GM23338 (cell line): ENCODE measurements around the gene MAN1C1. TPM values are rescaled to one million over a fixed set of nuclear protein-coding genes. Genes with fewer than 3 reads are reported as not detected.

Source experiments
- ATAC-seq: fragments of 200-7000 bp; cut with Tn5 transposase; 3 replicates; pipeline ENCODE4 v1.9.1; 2020
- DNase-seq: peaks from one replicate; pipeline ENCODE4 v3.0.0-alpha.2; 2015; ENCODE audit warnings: low spot score
- H2AFZ ChIP-seq: fragments of 200-600 bp; sonication (generic); 2 replicates; pipeline ENCODE4 v1.8.0; 2016; ENCODE audit warnings: antibody characterized with exemption, mild to moderate bottlenecking, moderate library complexity
- H3F3A ChIP-seq: fragments of 200-600 bp; sonication (generic); replicated peaks from 2 replicates; pipeline ENCODE4 v1.8.0; 2017; ENCODE audit warnings: antibody characterized with exemption, mixed run types, low read depth
- H3K27ac ChIP-seq: fragments of 200-600 bp; sonication (generic); 2 replicates; pipeline ENCODE4 v1.6.1; 2016; ENCODE audit warnings: low read depth
- H3K27me3 ChIP-seq: fragments of 200-600 bp; sonication (generic); 2 replicates; pipeline ENCODE4 v1.8.0; 2016; ENCODE audit warnings: mild to moderate bottlenecking, mixed run types, moderate library complexity; ENCODE audit not compliant: insufficient read depth
- H3K36me3 ChIP-seq: fragments of 200-600 bp; sonication (generic); 2 replicates; pipeline ENCODE4 v1.8.0; 2016; ENCODE audit warnings: mild to moderate bottlenecking; ENCODE audit not compliant: insufficient read depth
- H3K4me1 ChIP-seq: fragments of 200-600 bp; sonication (generic); 2 replicates; pipeline ENCODE4 v1.8.0; 2016; ENCODE audit warnings: mild to moderate bottlenecking, moderate library complexity; ENCODE audit not compliant: insufficient read depth
- H3K4me2 ChIP-seq: fragments of 200-600 bp; sonication (generic); 2 replicates; pipeline ENCODE4 v1.7.1; 2017; ENCODE audit warnings: mixed run types
- H3K4me3 ChIP-seq: fragments of 200-600 bp; sonication (generic); 2 replicates; pipeline ENCODE4 v1.6.1; 2016; ENCODE audit warnings: mixed run types
- H3K79me2 ChIP-seq: fragments of 200-600 bp; sonication (generic); replicated peaks from 2 replicates; pipeline ENCODE4 v1.8.0; 2017; ENCODE audit warnings: mild to moderate bottlenecking; ENCODE audit not compliant: insufficient read depth
- H3K9me2 ChIP-seq: fragments of 200-600 bp; sonication (generic); 2 replicates; pipeline ENCODE4 v1.8.0; 2017; ENCODE audit not compliant: insufficient read depth
- H4K20me1 ChIP-seq: fragments of 200-600 bp; sonication (generic); replicated peaks from 2 replicates; pipeline ENCODE4 v1.8.0; 2017; ENCODE audit warnings: mild to moderate bottlenecking; ENCODE audit not compliant: insufficient read depth
- H3K27ac Mint-ChIP-seq: 2 replicates; pipeline ENCODE4 v1.8.0; 2020; ENCODE audit warnings: inconsistent platforms, mild to moderate bottlenecking, moderate library complexity, mixed read lengths
- H3K27me3 Mint-ChIP-seq: 3 replicates; pipeline ENCODE4 v1.8.0; 2022; ENCODE audit warnings: low read depth, mild to moderate bottlenecking, moderate library complexity, mixed read lengths, inconsistent platforms; ENCODE audit not compliant: insufficient read depth, poor library complexity
- H3K36me3 Mint-ChIP-seq: 3 replicates; pipeline ENCODE4 v1.8.0; 2021; ENCODE audit warnings: low read depth, mild to moderate bottlenecking, inconsistent platforms, moderate library complexity, mixed read lengths
- H3K4me1 Mint-ChIP-seq: 3 replicates; pipeline ENCODE4 v1.8.0; 2020; ENCODE audit warnings: mild to moderate bottlenecking, inconsistent platforms, mixed read lengths
- H3K4me3 Mint-ChIP-seq: 3 replicates; pipeline ENCODE4 v1.8.0; 2021; ENCODE audit warnings: moderate library complexity, mild to moderate bottlenecking, inconsistent platforms, mixed read lengths
- H3K9me3 Mint-ChIP-seq: 3 replicates; pipeline ENCODE4 v1.8.0; 2020; ENCODE audit warnings: moderate library complexity, mild to moderate bottlenecking, inconsistent platforms, mixed read lengths
- CREB1 ChIP-seq: fragments of 250-450 bp; sonication (Bioruptor Pico); IDR thresholded peaks from 2 replicates; pipeline ENCODE4 v1.5.0; 2020; ENCODE audit warnings: low read depth, mild to moderate bottlenecking, moderate library complexity
- CTCF ChIP-seq, 2 experiments: fragments of 200-600 bp in 1 of 2; sonication (generic) in 1 of 2; conservative IDR thresholded peaks; 2 replicates each; pipeline versions ENCODE4 v1.5.1 to v1.6.1; 2016 to 2017; ENCODE audit warnings: antibody characterized with exemption in 2 of 2, low read depth in 2 of 2, mild to moderate bottlenecking in 2 of 2, moderate library complexity in 1 of 2
- ETS1 ChIP-seq: IDR thresholded peaks from 2 replicates; pipeline ENCODE4 v1.6.1; 2016; ENCODE audit warnings: antibody characterized with exemption
- EZH2phosphoT487 ChIP-seq: fragments of 200-600 bp; sonication (generic); IDR thresholded peaks from one replicate; pipeline ENCODE4 v1.8.1; 2018; ENCODE audit warnings: antibody characterized with exemption; ENCODE audit not compliant: unreplicated experiment
- JUNB ChIP-seq: IDR thresholded peaks from one replicate; pipeline ENCODE4 v1.6.1; 2016; ENCODE audit warnings: antibody characterized with exemption; ENCODE audit not compliant: unreplicated experiment
- NANOG ChIP-seq: IDR thresholded peaks from 2 replicates; pipeline ENCODE4 v1.6.1; 2016; ENCODE audit warnings: antibody characterized with exemption, borderline replicate concordance
- POLR2AphosphoS5 ChIP-seq: IDR thresholded peaks from 2 replicates; pipeline ENCODE4 v1.6.1; 2016; ENCODE audit warnings: antibody characterized with exemption, low read depth
- REST ChIP-seq: IDR thresholded peaks from one replicate; pipeline ENCODE4 v1.6.1; 2018; ENCODE audit warnings: antibody characterized with exemption; ENCODE audit not compliant: unreplicated experiment
- STAT1 ChIP-seq: IDR thresholded peaks from one replicate; pipeline ENCODE4 v1.6.1; 2016; ENCODE audit warnings: antibody characterized with exemption; ENCODE audit not compliant: unreplicated experiment
- ZNF114 ChIP-seq: fragments of 250-450 bp; sonication (Bioruptor Pico); IDR thresholded peaks from 2 replicates; pipeline ENCODE4 v1.5.0; 2020; ENCODE audit warnings: mild to moderate bottlenecking, moderate library complexity
- ZNF331 ChIP-seq: fragments of 250-450 bp; sonication (Bioruptor Pico); IDR thresholded peaks from 2 replicates; pipeline ENCODE4 v1.5.0; 2020; ENCODE audit warnings: low read depth, mild to moderate bottlenecking, moderate library complexity
- ZNF462 ChIP-seq: fragments of 250-450 bp; sonication (Bioruptor Pico); IDR thresholded peaks from 2 replicates; pipeline ENCODE4 v1.5.0; 2020; ENCODE audit warnings: mild to moderate bottlenecking, moderate library complexity
- polyA plus RNA-seq: library from polyadenylated mRNA; unstranded; fragments of >200 nt; fragmentation: Nextera tagmentation; extraction: Ambion mirVana; gene quantifications from 2 replicates; pipeline ENCODE4 v1.2.1, GENCODE V29; 2016
- total RNA-seq: library from RNA; depleted of rRNA; stranded (reverse); fragments of >200 nt; shearing (Covaris generic); gene quantifications from 2 replicates; pipeline ENCODE4 v1.2.3, GENCODE V29; 2014

MAN1C1 gene
- total and polyA plus RNA-seq, 2 experiments from 2014 or later = 5.4 to 13.6 TPM

GRCh38 chr1:25833158-25833557 lies 216.6 kb downstream of the MAN1C1 start:
- H3K4me2 ChIP-seq = no peak overlapping the region
- no peaks in the 10 kb centered on the region for H3K4me1 ChIP-seq
- DNase-seq (no peak), ATAC-seq (no peak)
- no peaks in the 10 kb centered on the region for H3K27me3 ChIP-seq
- H3K27me3 Mint-ChIP-seq = no peaks in the 10 kb centered on the region
- H4K20me1 ChIP-seq = peaks cover 37% of the 10 kb centered on the region
- H2AFZ ChIP-seq = no peak overlapping the region
- H3K4me1 Mint-ChIP-seq = peaks cover 3% of the 10 kb centered on the region; the same call in 1 of the 3 replicates
- H3K9me2 ChIP-seq = no peaks in the 10 kb centered on the region
- H3K79me2 ChIP-seq = 0 out of 2 replicates have a peak, but pooled peaks cover 12% of the 10 kb centered on the region
- H3K9me3 Mint-ChIP-seq = no peaks in the 10 kb centered on the region
- H3K27ac Mint-ChIP-seq = no peak overlapping the region
- peaks cover 69% of the 10 kb centered on the region for H3K36me3 ChIP-seq
- H3F3A ChIP-seq = no peaks in the 10 kb centered on the region; the same call in 1 of the 2 replicates
- H3K36me3 Mint-ChIP-seq = peaks cover 74% of the 10 kb centered on the region
- H3K4me3 Mint-ChIP-seq = no peak overlapping the region
- TF ChIP-seq ZNF331 = no peak
- no peak for TF ChIP-seq CREB1 (CRISPR knock-in tag)
- TF ChIP-seq ETS1 = no peak
- no peak for TF ChIP-seq EZH2phosphoT487
- TF ChIP-seq CTCF (conservative IDR thresholded peaks at IDR 0.05; ENCODE audit: low read depth in 2 of 2) = no peak
- TF ChIP-seq JUNB = no peak
- no peak for TF ChIP-seq STAT1
- TF ChIP-seq NANOG = no peak
- no peak for TF ChIP-seq ZNF462 (CRISPR knock-in tag)
- TF ChIP-seq ZNF114 (CRISPR knock-in tag) = no peak
- no peak for TF ChIP-seq REST
- no peak for TF ChIP-seq POLR2AphosphoS5
- no peak overlapping the region for H3K27ac ChIP-seq
- no peak overlapping the region for H3K4me3 ChIP-seq
